ENCODE data around the gene WARS2.

- TF ChIP-seq GATA2 (IDR thresholded peaks at IDR 0.05; ENCODE audit: low read depth, low read length) = no peak
- TF ChIP-seq GATA3 (IDR thresholded peaks at IDR 0.05; ENCODE audit: low read depth, low read length) = no peak
These were observed 112.7 kb downstream of the WARS2 start for GRCh38 chr1:119027759-119028158.

Data from SH-SY5Y (cell line).